ENCODE measurements around the gene GALNT9.
"Not testable (repeated sequence)": the region's sequence is repeated elsewhere in the genome, so short reads cannot be mapped to it uniquely, and the experiment has no call there.

Gene GALNT9

GRCh38 chr12:132247718-132248452 is 81.5 kb downstream of the GALNT9 start:
- DNase-seq: no peak

- no peak for DNase-seq
Measured at GRCh38 chr12:132246997-132247717, 82.2 kb downstream of the GALNT9 start.

GRCh38 chr12:132245521-132246101 is 83.8 kb downstream of the GALNT9 start:
- no peak for DNase-seq

GRCh38 chr12:132244724-132245295 is 84.6 kb downstream of the GALNT9 start:
- DNase-seq: no peak

GRCh38 chr12:132243596-132244310 is 85.6 kb downstream of the GALNT9 start:
- no peak for DNase-seq

GRCh38 chr12:132243171-132243570 is 86.2 kb downstream of the GALNT9 start:
- not testable (repeated sequence) for DNase-seq

GRCh38 chr12:132240669-132241007 is 88.8 kb downstream of the GALNT9 start:
- not testable (repeated sequence) for DNase-seq

- no peak for DNase-seq
Measured at GRCh38 chr12:132239796-132240668, 89.4 kb downstream of the GALNT9 start.

- no peak for DNase-seq
Measured at GRCh38 chr12:132239392-132239791, 90.0 kb downstream of the GALNT9 start.

GRCh38 chr12:132238884-132239283 is 90.5 kb downstream of the GALNT9 start:
- DNase-seq: no peak

- no peak for DNase-seq
Measured at GRCh38 chr12:132238488-132238854, 90.9 kb downstream of the GALNT9 start.

GRCh38 chr12:132237772-132238487 is 91.5 kb downstream of the GALNT9 start:
- DNase-seq: no peak

- DNase-seq: no peak
Measured at GRCh38 chr12:132236930-132237771, 92.2 kb downstream of the GALNT9 start.

- DNase-seq: no peak
Measured at GRCh38 chr12:132236129-132236929, 93.1 kb downstream of the GALNT9 start.

- DNase-seq: no peak
Measured at GRCh38 chr12:132235116-132235820, 94.1 kb downstream of the GALNT9 start.

GRCh38 chr12:132230381-132230780 is 99.0 kb downstream of the GALNT9 start:
- no peak for DNase-seq

GRCh38 chr12:132229926-132230325 is 99.5 kb downstream of the GALNT9 start:
- DNase-seq: no peak

GRCh38 chr12:132229193-132229760 is 100.1 kb downstream of the GALNT9 start:
- DNase-seq: no peak

All from amniotic stem cell (primary cell).